Measurements from ENCODE around the gene NTN1. TPM values are rescaled to one million over a fixed set of nuclear protein-coding genes. Genes with fewer than 3 reads are reported as not detected.

NTN1 gene
- total RNA-seq, 1 experiment from 2014 or later = 1.2 TPM

DNA sequence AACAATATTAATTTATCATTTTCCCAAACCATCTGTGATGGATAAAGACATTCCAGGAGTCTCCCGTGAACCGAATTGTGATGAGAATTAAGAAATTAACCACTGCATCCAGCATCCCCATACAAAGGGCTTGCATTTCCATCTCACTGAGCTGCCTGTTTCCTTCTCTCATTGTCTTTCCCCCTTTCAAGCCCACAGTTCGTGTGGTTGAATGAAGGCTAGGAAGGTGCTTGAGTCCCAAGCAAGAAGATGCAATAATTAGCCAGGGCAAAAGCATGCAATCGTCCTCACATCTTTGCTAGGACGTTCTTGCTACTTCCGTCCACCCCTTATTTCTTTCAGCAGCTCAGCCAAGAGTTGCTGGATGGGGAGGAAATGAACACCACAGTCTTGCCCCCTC lies 146.1 kb downstream of the NTN1 start:
- Histone ChIP-seq H2AK5ac (ENCODE audit: insufficient read length, low read length) (no peak overlapping the region), H2BK120ac (ENCODE audit: low read depth, low read length, poor library complexity, severe bottlenecking) (no peak overlapping the region), H3K56ac (ENCODE audit: insufficient read length, low read depth, low read length) (no peak overlapping the region), H3K23ac (ENCODE audit: insufficient read length, low read depth, low read length) (no peak overlapping the region), H3K79me2 (ENCODE audit: insufficient read depth, low read length) (no peaks in the 10 kb centered on the region), H2BK20ac (ENCODE audit: low read depth, low read length, poor library complexity, severe bottlenecking) (no peak overlapping the region), H3K4me1 (ENCODE audit: insufficient read depth, low read length) (peaks cover 10% of the 10 kb centered on the region; the same call in 1 of the 2 replicates), H4K8ac (replicated peaks; ENCODE audit: insufficient read length, low read depth, low read length) (no peak overlapping the region), H4K5ac (ENCODE audit: insufficient read length, low read depth, low read length) (no peak overlapping the region), H3K18ac (ENCODE audit: insufficient read length, low read depth, low read length) (peak overlapping the region; percentile 21), H3K23me2 (ENCODE audit: insufficient read length, low read depth, low read length, poor library complexity, severe bottlenecking) (peaks cover 4% of the 10 kb centered on the region), H4K20me1 (ENCODE audit: control insufficient read depth, insufficient read depth, insufficient read length) (no peaks in the 10 kb centered on the region), H3K14ac (ENCODE audit: insufficient read depth, low read length) (no peak overlapping the region), H2AFZ (ENCODE audit: low read length) (no peak overlapping the region), H2BK12ac (ENCODE audit: insufficient read length, low read depth, low read length) (no peak overlapping the region), H4K91ac (ENCODE audit: insufficient read length, low read depth, low read length) (no peak overlapping the region), H3K4ac (ENCODE audit: low read depth, low read length) (no peak overlapping the region), H3K27ac (ENCODE audit: insufficient read length, low read depth, low read length) (no peak overlapping the region), H3K9ac (ENCODE audit: extremely low read depth, insufficient read length, low read length) (no peak overlapping the region), H3K79me1 (ENCODE audit: insufficient read depth, low read depth, low read length, poor library complexity, severe bottlenecking) (no peaks in the 10 kb centered on the region), H3T11ph (ENCODE audit: low read length) (no peak overlapping the region), H3K4me2 (ENCODE audit: insufficient read depth, insufficient read length, low read length) (no peak overlapping the region), H2BK15ac (ENCODE audit: low read depth, low read length) (no peak overlapping the region), H2BK5ac (ENCODE audit: insufficient read length, low read length) (no peak overlapping the region), H3K27me3 (ENCODE audit: insufficient read depth, low read length) (no peaks in the 10 kb centered on the region), H3K9me3 (ENCODE audit: control insufficient read depth, low read depth, low read length) (no peaks in the 10 kb centered on the region)
- no peak for DNase-seq
- H3K36me3 Mint-ChIP-seq (ENCODE audit: insufficient read depth in 1 of 3, low read depth in 3 of 3) = peaks cover 0 to 7% (median under 1%) of the 10 kb centered on the region in 3 experiments; a peak in 3 of 7 replicates
- TF ChIP-seq, protein P1, sequence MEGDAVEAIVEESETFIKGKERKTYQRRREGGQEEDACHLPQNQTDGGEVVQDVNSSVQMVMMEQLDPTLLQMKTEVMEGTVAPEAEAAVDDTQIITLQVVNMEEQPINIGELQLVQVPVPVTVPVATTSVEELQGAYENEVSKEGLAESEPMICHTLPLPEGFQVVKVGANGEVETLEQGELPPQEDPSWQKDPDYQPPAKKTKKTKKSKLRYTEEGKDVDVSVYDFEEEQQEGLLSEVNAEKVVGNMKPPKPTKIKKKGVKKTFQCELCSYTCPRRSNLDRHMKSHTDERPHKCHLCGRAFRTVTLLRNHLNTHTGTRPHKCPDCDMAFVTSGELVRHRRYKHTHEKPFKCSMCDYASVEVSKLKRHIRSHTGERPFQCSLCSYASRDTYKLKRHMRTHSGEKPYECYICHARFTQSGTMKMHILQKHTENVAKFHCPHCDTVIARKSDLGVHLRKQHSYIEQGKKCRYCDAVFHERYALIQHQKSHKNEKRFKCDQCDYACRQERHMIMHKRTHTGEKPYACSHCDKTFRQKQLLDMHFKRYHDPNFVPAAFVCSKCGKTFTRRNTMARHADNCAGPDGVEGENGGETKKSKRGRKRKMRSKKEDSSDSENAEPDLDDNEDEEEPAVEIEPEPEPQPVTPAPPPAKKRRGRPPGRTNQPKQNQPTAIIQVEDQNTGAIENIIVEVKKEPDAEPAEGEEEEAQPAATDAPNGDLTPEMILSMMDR (conservative IDR thresholded peaks at IDR 0.05) = no peak
- WGBS (ENCODE audit: extremely low coverage, insufficient read length, low lambda C conversion rate) = no CpG with 5 or more reads among the region's 6 CpGs
- H3K27ac Mint-ChIP-seq = no peak overlapping the region
- H3K9me3 Mint-ChIP-seq = peaks cover 0 to 1% of the 10 kb centered on the region in 2 experiments; a peak in 2 of 5 replicates
- peaks cover 3% of the 10 kb centered on the region for H3K27me3 Mint-ChIP-seq (ENCODE audit: low read depth)
- no peak overlapping the region for H3K4me3 Mint-ChIP-seq
- peaks cover 43 to 46% of the 10 kb centered on the region in 2 experiments for H3K4me1 Mint-ChIP-seq
